ENCODE data around the gene NBPF1.
"Not testable (repeated sequence)": the region's sequence is repeated elsewhere in the genome, so short reads cannot be mapped to it uniquely, and the experiment has no call there.

NBPF1 gene

DNA sequence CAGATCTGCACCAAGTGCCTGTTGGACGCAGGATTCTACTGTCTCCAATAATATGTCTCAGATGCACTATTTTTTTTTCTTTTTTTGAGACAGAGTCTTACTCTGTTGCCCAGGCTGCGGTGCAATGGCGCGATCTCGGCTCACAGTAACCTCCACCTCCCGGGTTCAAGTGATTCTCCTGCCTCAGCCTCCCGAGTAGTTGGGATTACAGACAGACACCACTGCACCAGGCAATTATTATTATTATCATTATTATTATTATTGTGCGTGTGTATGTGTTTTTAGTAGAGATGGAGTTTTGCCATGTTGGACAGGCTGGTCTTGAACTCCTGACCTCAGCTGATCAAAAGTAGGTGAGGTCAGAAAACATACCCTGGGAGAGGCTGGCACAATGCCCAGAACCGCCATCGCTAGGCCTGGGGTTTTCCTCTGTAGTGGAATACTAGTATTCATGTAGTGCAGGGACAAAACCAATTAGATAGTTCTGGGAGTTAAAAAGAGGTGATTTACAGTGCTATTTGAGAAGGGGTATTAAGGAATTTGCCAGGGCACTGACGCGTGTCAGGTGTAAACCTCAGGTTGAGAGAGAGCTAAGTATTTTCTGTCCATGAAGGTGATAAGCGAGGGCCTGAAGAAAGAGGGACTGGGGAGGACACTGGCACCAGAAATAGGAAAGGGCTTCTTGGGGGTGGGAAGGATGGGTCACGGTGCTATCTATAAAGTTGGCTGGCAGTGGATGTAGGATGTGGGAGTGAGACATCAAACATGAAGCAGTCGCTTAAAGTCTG, 100.5 kb downstream of the NBPF1 start:
- DNase-seq (ENCODE audit: low read depth): not testable (repeated sequence)
